ENCODE data around the gene SLC5A9.
"Not testable (repeated sequence)": the region's sequence is repeated elsewhere in the genome, so short reads cannot be mapped to it uniquely, and the experiment has no call there.

SLC5A9 gene

DNA sequence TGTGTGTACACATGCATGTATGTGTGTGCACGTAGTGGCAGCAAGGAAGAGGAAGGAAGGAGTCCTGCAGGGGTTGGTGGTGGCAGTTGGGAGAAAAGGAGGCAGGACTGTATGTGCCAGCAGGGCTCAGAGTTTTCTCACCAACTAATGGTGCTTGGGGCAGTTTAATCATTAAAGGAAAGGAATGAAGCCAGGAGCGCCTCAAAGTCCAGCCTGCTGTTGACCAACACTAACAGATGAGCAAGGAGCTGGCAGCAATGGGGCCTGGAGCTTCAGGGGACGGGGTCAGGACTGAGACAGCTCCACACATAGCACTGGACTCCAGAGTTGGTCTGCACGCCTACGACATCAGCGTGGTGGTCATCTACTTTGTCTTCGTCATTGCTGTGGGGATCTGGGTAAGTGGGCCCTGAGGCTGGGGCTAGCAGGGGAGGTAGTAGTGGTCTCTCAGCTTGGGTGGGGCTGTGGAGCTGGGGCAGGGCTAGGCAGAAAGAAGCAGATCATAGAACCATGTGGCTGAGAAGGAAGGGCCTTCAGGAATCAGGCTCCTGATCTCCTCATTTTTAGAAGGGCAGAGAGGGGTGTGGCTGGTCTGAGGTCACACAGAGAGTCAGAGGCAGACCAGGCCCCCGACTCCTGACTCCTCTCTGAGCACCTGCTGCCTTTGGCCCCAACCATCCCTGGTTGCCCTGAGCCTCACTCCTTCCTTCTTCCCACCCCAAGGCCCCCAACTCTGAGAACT, at the start of gene SLC5A9:
TSS of gene SLC5A9 (plus strand) at position 216 of the 742 bp plus-strand sequence. CDS start at position 237, 21 bp downstream.
- no peak for DNase-seq (ENCODE audit: low read depth)

DNA sequence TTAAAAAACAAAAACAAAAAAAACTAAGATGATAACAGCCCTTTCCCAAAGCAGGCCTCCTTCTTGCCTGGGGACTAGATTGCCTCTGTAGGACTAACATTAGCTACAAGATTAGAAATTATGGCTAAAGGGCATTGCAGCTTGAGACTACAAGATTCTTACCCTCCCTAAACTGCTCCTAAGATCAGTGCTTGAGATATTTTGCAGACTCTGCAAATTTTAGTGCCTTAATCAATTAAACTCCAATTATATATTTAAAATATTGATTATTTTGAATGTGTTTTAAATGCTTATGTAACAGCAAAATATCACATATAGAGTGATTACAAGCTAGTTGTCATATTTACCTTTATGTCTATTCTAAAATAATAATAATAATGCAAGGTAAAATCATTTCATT, 47.4 kb upstream of the SLC5A9 start:
- DNase-seq (ENCODE audit: low read depth) = no peak

DNA sequence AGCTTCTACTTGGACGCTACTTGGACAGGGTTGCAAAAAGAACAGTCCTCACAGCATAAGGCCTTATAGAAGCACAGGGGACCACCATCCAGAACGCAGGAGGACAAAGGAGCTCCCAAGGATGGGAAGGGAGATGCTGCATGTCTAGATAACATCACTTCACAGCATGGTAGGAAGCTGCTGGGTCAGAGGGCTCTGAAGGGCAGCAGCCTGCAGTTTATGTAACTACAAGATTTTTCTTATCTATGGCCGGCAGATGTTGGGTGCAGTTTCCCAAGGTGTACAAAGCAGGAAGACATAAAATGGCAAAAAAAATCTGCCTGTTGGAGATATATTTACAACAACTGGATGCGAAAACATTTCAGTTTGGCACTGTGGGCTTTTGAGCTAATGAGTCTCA, 45.3 kb upstream of the SLC5A9 start:
- DNase-seq (ENCODE audit: low read depth) = no peak

DNA sequence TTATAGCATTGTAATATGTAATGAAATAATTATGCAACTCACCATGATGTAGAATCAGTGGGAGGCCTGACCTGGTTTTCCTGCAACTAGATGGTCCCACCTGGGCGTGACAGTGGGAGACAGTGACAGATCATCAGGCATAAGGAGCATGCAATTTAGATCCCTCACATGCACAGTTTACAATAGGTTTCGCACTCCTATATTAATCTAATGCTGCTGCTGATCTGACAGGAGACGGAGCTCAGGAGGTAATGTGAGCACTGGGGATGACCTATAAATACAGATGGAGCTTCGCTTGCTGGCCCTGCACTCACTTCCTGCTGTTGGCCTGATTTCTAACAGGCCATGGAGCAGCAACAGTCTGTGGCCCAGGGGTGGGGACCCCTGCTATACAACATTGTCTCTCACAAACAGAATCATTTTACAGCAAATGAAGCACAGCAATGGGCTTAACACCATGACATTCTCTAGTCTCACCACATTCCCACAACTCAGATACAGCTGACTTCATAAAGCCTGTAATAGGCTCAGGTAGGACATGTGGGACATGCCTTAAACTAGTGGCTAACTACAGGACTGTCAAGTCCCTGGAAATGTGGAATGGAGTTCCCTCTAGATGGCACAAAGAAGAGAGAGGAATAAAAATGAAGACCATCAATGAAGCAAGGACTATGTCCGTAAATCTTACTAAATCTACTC, 40.7 kb upstream of the SLC5A9 start:
- DNase-seq (ENCODE audit: low read depth) = no peak

DNA sequence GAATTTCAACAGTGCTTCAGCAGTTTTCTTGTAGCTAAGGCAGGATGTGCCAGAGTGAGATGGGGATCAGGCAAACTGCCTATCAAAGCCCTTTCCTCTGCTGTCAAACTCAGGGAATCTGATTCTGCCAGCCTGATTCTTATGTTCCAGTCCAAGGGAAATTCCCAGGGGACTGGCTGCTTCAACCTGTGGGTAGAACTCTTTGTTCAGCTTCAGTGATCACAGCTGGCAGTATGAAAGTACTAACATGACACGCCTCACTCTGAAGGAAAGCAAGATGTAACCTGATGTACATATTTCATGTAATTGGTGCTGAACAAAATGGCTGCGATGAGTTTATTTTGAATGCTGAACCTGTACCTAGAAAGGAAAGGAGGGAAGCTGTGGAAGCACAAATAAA, 40.1 kb upstream of the SLC5A9 start:
- no peak for DNase-seq (ENCODE audit: low read depth)

DNA sequence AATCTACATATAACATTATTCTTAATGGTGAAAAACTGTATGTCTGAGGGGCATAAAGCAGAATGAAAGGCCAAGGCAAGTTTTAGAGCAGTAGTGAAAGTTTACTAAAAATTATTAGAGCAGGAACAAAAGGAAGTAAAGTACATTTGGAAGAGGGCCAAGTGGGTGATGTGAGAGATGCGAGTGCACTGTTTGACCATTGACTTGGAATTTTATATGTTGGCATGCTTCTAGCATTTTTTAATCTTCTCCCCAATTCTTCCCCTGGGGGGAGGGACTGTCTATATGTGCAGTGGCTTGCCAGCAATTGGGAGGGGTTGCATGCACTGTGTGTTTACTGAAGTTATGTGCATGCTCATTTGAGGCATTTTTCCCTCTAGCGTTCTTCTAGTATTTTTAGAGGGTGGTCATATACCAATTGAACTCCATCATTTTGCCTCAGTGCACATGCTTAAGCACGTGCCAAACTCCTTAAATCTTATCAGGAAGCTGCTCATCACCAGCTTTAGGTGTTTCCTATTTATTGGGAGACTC, 36.1 kb upstream of the SLC5A9 start:
- no peak for DNase-seq (ENCODE audit: low read depth)

DNA sequence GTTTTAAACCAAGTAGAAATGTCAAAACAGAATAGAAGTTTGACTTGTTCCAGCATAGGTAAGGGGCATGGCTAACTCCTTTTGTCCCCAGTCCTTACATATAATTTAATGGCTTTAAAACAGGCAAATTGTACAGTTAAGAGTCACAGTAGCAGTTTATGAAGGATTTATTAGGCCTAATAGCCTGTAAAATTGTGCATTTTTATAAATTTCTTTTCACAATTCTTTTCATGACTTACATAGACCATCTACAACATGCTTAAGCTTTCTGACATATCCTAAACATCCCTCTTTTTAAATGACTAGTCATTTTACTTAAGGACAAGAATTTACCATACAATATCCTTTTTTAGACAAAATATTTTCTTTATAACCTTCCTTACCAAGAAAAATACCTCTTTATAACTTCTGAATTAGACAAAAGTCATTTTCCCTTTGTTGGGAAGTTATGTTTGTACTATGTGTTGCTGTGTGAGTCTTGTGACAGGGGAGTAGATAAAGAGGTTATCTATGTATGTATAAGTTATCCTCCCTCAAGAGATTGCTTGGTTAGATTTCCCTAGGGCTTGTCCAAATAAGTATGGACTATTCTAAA, 34.5 kb upstream of the SLC5A9 start:
- no peak for DNase-seq (ENCODE audit: low read depth)

DNA sequence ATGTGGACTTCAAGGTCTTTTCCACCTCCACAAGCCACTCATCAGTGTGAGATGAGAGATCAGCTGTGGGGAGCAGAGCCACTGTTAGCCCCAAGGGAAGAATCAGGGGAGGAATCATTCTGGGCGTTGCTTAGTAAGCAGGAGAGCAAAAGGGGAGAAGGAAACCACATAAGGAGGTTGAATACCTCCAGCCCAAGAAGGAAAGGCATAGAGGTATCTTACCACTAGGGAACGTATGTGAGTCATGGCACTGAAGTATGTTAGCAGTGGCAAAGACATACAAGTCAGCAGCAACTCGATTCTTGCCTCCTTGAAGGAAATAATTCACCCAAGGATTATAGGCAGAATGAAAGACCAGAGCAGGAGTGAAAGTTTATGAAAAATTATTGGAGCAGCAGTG, 31.6 kb upstream of the SLC5A9 start:
- DNase-seq (ENCODE audit: low read depth) = no peak

DNA sequence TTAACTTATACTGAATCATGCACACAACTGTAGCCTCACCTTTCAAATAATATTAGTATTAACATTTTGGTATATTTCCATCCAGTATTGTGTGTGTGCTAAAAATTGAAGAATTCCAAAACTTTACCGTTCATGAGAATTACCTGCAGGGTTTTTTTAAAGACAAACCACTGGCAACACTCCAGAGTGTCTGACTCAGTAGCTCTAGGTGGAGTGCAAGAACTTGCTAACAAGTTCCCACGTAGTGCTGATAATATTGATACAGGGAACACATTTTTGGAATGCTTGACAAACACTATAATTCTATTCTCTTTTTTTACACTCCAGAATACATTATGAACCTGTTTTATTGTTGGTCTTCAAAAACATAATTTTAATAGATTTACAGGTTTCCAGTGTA, 27.7 kb upstream of the SLC5A9 start:
- no peak for DNase-seq (ENCODE audit: low read depth)

DNA sequence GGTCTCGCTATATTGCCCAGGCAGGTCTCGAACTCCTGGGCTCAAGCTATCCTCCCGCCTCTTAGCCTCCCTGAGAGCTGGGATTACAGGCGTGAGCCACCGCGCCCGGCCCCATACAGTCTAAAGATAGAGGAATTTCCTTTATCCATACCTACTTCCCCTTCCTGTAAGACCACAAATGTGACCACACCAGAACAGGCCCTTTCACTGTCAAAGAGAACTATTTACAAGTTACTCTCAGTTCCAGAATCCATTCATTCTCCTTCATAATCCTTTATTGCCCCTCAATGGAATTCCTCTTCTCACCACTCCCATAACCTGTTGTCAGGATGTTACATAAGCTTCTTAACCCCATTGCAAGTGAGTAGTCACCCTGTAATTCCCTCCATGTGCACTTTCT, 26.3 kb upstream of the SLC5A9 start:
- no peak for DNase-seq (ENCODE audit: low read depth)

DNA sequence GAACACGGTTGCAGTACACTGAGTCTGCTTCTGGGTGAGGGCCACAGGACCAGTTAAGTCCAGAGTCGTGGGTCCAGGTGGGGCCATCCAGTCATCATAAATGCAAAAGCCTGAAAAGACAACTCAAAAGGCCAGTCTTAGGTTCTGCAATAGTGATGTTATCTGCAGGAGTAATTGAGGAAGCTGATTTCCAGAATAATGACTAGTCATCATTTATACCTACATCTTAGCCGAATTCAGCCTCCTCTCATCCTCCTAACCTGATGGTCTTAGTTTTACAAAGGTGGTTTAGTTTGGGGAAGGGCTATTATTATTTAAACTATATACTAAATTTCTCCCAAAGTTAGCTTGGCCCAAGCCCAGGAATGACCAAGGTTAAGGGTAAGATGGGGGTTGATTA, 23.5 kb upstream of the SLC5A9 start:
- no peak for DNase-seq (ENCODE audit: low read depth)

DNA sequence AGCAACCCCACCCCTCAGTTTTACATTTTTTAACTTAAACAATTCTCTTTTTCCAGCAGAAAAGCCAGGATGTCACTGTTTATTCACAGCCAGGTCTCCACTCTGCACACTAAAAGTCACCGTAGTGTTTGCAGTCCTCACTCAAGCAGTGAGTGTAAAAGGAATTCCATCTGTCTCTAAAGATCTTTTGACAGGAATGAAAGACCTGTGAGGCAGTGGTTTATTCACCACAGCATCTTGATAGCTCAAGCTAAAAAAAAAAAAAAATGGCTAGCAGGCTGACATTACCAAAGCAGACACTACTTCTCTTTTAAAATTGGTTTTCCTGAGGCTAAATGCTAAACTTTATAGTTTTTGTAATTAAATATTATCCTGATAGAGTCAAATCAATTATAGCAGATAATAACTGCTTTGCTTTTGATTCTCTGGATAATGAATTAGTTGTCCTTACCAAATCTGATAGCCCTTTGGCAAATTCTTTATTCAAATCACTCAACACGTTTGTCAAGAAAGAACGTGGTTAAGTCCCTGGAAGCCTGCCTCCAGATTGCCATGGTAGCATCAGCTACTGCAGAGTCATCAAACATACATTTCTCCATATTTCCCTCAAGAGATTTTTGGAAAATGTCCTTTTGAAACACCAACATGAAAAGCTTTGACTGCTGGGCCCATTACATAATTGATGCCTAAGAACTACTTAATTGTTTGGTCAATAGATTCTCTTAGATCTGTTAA, 22.2 kb upstream of the SLC5A9 start:
- DNase-seq (ENCODE audit: low read depth) = no peak

DNA sequence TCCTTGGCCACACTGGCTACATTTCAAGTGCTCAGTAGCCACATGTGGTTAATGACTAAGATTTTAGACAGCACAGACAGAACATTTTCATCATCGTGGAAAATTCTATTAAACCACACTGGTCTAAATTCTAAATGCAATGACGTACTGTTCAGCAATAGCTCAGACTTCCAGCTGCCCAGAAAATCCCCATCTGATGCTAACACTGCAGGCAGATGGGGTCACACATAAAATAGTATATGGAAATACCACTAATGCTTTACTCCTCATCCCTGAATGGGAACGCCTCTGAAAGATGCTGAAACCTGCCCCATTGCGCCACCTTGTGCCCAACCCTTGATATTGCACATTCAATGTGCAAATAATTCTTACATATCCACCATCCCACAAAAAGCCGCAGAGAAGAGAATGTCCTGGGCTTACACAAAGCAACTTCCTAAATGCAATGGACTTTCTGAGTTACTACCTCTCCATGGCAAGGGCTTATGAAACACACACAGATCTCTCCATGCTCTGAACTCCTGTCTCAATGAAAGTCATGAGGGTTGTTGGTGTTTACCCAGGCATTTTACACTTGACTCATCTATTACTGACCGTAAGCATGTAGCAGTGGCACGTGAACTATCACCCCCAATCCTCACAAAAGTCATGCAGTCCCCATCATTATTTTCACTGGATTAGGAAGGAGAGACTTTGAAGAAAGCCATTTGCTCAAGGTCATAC, 20.3 kb upstream of the SLC5A9 start:
- DNase-seq (ENCODE audit: low read depth) = peak; percentile 50

DNA sequence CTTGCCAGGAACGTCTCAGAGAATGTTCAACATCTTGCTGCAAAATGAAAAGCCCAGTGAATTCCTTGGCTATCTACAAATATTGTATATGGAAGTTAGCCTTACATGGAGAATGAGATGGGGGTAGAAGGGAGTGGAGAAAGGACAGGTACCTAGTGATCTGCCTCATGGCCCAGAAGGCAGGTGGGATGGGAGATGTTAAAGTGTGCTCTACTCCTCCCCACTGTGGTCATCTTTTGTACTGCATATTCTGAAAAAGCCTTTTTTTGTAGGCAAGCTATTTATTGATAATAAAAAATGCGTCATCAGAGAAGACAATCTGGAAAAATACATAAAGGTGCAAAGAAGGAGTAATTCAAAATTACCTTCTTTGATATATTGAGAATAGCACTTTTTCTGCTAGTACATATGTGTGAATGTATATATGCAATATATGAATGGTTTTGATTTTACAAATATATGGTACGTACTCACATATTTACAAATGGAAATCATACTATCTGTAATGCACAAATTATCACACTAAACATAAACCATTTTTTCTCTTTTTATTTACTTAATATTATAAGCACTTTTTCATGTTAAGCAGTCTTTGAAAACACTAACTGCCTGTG, 19.1 kb upstream of the SLC5A9 start:
- no peak for DNase-seq (ENCODE audit: low read depth)

DNA sequence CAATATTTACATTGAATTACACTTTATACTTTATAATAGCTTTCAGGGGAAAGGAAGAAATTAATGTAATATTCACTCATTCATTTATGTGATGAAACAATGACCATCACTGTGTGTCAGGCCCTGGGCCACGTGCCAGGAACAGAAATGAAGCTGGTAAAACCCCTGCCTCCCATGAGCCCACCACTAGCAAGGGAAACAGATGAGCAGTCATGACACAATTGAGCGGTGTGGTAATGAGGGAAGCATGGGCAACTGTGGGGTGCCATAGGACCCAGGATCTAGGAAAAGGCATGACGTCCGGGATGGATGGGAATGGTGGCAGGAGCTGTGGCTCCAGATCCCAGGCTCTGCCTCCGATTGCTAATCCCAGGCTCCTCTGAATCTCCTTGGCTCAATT, 17.0 kb upstream of the SLC5A9 start:
- no peak for DNase-seq (ENCODE audit: low read depth)

DNA sequence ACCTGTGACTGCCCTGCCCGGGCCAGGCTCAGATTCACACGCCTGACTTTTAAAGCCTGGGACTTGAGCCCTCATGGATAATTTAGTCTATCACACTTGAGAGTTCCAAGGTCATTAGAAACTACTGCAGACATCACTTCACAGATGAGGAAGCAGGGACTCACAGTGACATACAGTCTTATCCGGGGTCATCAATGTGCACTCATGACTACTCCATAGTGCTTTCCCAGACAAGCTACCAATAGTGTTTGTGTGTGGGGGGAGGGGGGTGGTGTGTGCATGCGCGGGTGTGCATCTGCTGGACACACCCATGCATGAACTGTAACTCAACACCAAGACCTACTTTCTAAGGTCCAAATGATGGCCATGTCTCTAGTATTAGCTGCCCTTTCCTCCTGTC, 16.1 kb upstream of the SLC5A9 start:
- DNase-seq (ENCODE audit: low read depth) = no peak

DNA sequence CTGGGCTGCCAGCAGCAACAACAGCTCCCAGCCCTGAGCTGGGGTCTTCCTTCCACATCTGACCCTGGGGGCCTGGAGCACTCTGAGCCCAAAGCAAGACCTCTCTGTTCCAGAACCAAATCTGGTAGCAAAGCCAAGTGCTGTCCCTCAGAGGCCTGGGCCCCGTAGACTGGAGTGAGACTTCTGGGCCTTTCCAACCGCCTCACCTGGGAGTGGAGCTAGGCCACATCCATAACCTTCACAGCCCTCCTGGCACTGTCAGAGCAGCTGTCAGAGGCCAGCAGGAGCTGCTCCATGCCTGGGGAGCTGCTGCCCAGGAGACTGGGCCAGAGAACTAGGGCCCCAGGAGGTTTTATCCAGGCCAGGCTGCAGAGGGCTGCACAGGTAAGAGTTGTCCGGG, 15.4 kb upstream of the SLC5A9 start:
- no peak for DNase-seq (ENCODE audit: low read depth)

DNA sequence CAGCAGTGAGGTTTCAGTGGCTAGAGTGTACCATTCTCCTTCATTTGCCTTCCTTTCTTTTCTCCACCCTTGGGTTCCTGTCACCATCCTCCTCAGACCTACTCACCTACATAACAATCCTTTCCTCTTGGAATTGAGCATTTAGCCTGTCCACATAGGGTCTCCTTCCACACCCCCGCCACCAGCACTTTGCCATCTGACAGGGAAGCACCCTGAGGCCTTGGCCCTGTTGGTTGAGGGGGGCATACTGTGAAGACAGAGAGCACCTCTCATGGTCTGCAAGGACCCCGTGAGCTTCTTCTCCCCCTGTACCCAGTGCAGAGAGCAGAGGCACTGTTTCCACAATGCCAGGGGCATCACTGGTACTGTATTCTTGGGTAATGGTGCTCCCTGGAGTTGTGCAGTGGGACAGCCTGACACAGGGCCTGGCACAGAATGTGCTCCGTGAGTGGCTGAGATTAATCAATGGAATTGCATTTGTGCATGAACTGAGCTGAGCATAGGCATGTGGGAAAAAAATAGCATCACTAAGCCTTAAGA, 14.9 kb upstream of the SLC5A9 start:
- DNase-seq (ENCODE audit: low read depth) = no peak

DNA sequence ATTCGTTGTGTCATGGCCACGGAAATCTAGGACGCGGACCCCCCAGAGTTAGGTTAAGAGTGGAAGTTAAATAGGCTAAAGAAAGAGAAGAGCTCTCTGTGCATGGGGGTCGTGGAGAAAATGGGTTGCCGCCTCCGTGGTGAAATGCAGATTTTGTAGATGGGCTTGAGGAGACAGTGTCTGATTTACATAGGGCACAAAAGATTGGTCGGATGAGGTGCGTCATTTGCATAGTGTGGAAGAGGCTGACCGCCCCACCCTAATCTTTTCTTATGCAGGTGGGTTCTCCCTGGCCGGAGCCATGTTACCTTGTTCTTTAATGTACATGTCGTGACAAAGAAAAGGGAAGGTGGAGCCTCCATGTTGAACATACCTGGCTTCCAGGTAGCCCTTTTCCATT, 14.3 kb upstream of the SLC5A9 start:
- DNase-seq (ENCODE audit: low read depth) = no peak

DNA sequence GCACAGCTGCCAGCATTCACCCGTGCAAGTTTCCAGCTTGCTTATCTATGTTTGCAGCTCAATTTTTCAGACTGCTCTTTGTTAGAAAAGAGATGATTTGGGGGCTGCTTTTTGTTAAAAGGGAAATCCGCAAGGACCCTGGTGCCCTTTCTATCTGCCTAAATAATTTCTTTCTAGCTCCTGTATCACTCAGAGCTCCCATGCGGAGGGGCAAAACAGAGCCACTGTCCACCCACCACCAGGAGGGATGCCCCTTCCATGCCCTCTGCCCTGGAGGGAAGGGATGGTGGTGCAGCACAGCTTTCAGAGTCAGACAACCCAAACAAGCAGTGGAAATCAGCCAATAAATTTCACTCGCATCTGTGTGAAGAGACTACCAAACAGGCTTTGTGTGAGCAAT, 13.9 kb upstream of the SLC5A9 start:
- no peak for DNase-seq (ENCODE audit: low read depth)

DNA sequence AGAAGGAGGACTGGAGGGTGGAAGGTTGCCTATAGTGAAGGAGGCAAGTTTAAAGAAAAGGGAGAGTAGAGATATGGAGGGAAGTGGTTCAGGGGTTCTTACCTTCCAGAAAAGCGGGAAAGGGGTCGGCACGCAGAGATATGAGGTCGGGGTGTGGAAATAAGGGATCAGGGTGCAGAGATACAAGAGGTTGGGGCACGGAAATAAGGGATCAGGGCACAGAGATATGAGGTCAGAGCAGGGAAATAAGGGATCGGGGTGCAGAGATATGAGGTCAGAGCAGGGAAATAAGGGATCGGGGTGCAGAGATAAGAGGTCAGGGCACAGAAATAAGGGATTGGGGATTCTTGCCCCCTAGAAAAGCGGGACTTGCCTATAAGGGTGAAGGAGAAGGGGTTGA, 9.1 kb upstream of the SLC5A9 start:
- not testable (repeated sequence) for DNase-seq (ENCODE audit: low read depth)
